GM18508 (cell line): ENCODE data around the gene OVAAL.

Experiments used
- ATAC-seq: cut with Tn5 transposase; IDR thresholded peaks from one replicate; pipeline ENCODE4 v1.9.1; 2021; ENCODE audit warnings: moderate number of reproducible peaks; ENCODE audit not compliant: insufficient read depth, unreplicated experiment

OVAAL gene

DNA sequence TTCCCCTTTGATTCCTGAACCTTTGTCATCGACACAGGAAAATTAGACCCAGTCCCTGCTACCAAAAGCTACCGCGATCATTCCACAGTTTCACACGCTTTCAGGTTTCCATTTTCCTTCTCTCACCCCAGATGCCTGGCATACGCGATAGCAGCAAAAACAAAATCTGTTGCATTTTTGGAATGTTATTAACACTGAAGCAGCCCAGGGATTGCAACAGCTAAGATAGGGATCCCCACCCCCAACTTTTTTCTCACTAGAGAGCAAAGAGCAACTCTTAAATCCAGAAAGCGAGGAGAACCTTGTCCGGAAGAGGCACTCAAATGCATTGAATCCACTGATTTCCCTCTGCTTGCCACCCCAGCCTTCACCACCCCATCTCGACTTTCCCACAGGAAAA is 8.9 kb downstream of the OVAAL start:
- ATAC-seq: no peak

- ATAC-seq: no peak
Measured at GRCh38 chr1:180568184-180568583, 9.4 kb downstream of the OVAAL start.

GRCh38 chr1:180571060-180571831 is 12.5 kb downstream of the OVAAL start:
- ATAC-seq: no peak

- ATAC-seq: no peak
Measured at GRCh38 chr1:180571832-180572636, 13.3 kb downstream of the OVAAL start.

GRCh38 chr1:180572760-180573159 is 14.0 kb downstream of the OVAAL start:
- ATAC-seq: no peak

DNA sequence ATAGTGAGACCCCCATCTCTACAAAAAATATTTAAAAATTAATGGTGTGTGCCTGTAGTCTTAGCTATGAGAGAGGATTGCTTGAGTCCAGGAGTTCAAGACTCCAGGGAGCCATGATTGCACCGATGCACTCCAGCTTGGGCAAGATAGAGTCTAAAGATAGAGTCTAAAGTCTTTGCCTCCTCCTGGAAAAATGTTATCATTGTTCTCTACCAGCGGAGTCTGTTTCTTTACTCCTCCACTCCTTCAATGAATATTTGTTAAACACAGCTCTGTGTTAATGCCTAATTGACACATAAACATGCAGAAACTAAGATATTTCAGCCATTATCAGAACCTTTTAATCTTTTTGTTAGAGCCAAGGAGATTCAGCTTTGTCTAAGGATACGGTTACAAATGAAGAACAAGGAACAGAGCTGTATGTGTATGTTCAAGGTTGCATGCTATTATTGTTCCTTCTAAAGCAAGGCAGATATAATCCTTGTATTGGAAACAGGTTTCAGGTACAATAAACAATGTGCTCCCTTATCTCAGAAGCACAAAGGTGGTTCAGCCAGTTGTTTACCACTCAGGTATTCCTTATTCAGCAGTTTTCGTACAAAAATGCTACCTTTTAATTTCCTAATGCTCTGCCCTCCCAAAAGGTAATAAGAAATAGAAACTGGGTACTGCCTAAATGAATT is 15.4 kb downstream of the OVAAL start:
- no peak for ATAC-seq

DNA sequence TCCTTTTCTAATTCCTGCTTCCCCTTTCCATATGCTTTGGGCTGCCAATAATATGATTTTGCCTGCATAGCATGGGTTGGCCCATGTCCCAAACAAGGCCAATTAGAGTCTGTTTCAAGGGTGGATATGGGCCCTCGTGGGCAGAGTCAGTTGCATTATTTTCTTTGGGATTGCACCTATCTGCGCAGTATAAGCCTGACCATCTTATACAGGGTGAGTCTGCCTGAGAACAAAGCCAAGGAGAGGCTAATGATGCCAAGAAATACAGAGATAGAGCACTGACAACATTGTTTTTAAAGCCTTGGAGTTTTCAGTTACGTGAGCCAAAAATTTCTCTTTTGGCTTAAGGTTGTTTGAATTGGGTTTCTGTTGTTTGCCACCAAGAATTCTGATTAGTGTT is 18.6 kb downstream of the OVAAL start:
- ATAC-seq: no peak

- no peak for ATAC-seq
Measured at GRCh38 chr1:180579961-180580611, 21.3 kb downstream of the OVAAL start.

DNA sequence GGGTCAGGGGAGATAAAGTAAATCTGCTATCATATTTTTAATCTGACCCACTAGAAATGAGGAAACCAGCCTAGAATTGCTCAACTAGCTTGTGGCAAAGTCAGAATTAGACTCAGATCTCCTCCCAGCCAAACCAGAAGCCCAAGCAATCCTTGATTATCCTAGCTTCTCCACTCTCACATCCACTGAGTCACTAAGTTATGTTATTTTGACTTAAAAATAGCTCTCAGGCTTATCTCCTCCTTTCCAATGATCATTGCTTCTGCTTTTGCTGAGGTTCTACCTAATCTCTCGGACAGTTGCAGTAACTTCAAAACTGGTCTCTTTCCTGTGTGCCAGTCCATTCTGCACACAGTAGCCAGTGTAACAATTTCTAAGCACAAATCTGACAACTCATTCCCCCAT is 22.9 kb downstream of the OVAAL start:
- ATAC-seq: no peak

- no peak for ATAC-seq
Measured at GRCh38 chr1:180584869-180585268, 26.1 kb downstream of the OVAAL start.

DNA sequence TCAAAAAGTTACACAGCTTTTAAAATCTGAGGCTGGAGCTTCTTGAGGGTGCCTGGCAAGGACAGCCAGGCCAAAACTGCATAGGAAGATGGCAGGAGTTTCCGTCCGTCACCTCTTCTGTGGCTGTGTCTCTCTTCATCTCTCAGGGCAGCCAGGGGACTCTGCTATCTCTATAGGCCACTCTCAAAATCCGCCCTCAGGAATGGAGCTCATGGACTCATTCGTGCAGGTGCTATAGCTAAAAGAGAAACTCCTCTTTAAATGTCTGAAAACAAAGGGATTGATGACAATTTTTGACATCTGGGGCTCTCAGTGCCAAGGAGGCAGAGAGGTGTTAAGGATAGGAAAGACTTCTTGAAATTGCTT is 27.2 kb downstream of the OVAAL start:
- ATAC-seq: no peak

DNA sequence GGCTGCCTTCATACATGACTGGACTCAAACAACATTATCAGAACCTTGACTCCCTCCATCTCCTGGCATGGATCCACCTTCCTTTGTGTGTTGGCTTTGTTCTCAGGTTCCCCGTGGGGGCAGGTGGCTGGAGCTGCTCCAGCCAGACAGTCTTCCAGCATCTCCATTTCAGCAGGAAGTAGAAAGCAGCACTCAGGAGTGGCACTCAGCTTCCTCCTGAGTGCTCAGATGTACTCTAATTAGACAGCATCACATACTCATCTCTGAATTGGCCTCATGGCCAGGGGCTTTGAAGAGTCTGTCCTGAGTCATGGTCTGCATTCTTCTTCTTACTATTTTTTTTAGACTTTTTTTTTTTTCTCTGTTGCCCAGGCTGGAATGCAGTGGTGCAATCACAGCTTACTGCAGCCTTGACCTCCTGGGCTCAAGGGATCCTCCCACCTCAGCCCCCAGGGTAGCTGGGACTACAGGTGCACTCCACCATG is 27.9 kb downstream of the OVAAL start:
- ATAC-seq: no peak

GRCh38 chr1:180588121-180588520 is 29.4 kb downstream of the OVAAL start:
- no peak for ATAC-seq

- no peak for ATAC-seq
Measured at GRCh38 chr1:180590889-180591288, 32.1 kb downstream of the OVAAL start.

DNA sequence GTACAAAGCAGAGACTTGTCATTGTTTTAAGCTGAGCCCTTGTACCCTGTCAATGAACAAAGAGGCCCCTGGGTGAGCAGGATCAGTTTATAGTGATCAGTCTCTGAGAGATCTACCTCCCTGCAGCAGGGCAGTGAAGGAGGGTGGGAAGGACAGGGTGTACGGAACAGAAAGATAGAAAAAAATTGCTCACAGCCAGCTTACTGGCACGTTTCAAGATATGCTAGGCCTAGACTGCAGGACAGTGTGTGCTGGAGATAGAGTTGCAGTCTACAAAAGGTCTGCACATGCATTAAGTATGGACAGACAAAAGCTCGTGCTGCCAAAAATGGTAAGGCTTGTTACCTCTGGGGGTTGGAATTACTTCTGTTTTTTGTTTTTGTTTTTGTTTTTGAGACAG is 34.6 kb downstream of the OVAAL start:
- no peak for ATAC-seq

DNA sequence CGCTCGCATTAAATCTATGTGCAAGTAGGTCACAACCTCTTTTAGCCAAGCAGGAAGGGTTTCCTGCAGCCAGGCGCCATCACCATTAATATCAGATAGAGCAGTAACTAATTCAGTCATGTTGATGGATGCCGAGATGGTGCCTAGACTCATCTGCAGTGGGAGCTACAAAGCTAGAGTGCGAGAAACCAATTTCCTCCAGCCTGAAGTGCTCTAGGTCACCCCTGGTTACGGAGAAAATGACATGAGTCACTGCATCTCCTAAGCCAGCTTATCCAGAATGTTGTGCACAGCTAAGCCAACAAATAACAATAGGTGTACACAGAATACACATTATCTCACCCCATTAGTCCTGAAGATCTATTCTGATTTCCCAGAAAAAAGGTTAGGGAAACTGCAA is 36.0 kb downstream of the OVAAL start:
- ATAC-seq: no peak

DNA sequence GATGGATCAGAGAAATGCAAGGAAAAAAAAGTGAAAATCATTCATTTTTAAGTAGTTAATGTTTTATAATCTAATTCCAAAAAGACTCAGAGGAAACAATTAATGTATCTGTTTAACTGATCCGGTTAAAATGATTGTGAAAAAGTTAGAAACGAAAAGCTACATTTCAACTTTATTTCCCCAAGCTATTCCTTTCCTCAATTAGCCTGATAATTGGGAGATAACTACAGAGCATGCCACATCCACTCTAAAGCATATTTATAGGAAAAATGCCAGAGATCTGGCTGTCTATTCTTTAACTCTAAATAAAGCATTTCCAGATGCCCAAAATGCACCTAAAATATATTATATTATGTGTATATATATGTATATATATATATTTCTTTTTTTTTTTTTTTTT is 37.2 kb downstream of the OVAAL start:
- ATAC-seq: no peak

DNA sequence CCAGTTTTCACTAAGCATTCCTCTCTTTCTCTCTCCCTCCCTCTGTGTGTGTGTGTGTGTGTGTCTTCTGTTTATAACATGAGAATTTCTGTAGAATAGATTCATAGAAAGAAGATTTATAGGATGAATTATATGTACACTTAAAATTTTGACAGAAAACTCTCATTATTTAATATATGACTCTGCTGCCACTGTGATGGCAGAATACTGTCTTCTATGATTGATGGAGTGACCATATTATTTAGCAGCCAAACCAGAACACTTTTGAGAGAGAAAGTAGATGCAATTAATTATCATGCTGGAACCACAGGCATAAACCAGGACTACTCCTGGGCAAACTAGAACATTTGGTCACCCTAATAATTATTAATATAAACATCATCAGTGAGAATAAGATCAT is 38.8 kb downstream of the OVAAL start:
- no peak for ATAC-seq

GRCh38 chr1:180598333-180598974 is 39.7 kb downstream of the OVAAL start:
- no peak for ATAC-seq

DNA sequence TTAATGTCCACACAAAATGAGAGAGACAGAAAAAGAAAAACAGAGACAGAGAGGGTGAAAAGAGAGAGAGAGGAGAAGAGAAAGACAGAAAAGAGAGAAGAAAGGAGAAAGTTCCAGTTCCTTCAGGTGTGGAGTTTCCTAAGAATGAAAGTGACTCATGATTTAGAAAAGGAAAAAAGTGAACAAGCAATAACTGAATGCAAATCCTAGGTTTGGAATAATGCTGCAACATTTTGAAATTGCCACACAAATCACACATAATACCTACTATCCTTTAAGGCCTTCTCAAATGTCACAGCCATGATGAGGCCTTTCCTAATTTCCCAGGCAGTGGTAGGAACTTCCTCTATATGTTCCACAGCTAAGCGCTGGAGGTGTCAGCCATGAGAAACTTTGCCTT is 41.6 kb downstream of the OVAAL start:
- ATAC-seq: no peak
